Globus pallidus (tissue), 1 donor: Measurements from ENCODE around the gene XRN2.

ENCODE experiments used
- DNase-seq: peaks from one replicate; pipeline ENCODE4 v3.0.0-alpha.2; 2015; ENCODE audit warnings: low spot score

The XRN2 gene

GRCh38 chr20:21303061-21303871, at the start of gene XRN2:
XRN2 (plus strand) TSS chr20:21303331; CDS start chr20:21303399, 68 bp downstream.
- peak; percentile 92 for DNase-seq

GRCh38 chr20:21257192-21257591, 45.9 kb upstream of the XRN2 start:
- no peak for DNase-seq

- no peak for DNase-seq
Measured at GRCh38 chr20:21258411-21258810, 44.7 kb upstream of the XRN2 start.

- peak; percentile 86 for DNase-seq
Measured at GRCh38 chr20:21259346-21259745, 43.8 kb upstream of the XRN2 start.

- no peak for DNase-seq
Measured at GRCh38 chr20:21262812-21263211, 40.3 kb upstream of the XRN2 start.

GRCh38 chr20:21265261-21266190, 37.6 kb upstream of the XRN2 start:
- DNase-seq: no peak

- no peak for DNase-seq
Measured at GRCh38 chr20:21266191-21266536, 37.0 kb upstream of the XRN2 start.

GRCh38 chr20:21269772-21270171, 33.4 kb upstream of the XRN2 start:
- DNase-seq: no peak

- DNase-seq: peak; percentile 54
Measured at GRCh38 chr20:21270806-21271205, 32.3 kb upstream of the XRN2 start.

GRCh38 chr20:21272279-21272678, 30.9 kb upstream of the XRN2 start:
- DNase-seq: no peak

- DNase-seq: no peak
Measured at GRCh38 chr20:21272679-21273078, 30.5 kb upstream of the XRN2 start.

- no peak for DNase-seq
Measured at GRCh38 chr20:21273755-21274386, 29.3 kb upstream of the XRN2 start.

GRCh38 chr20:21278829-21279228, 24.3 kb upstream of the XRN2 start:
- DNase-seq: no peak

- no peak for DNase-seq
Measured at GRCh38 chr20:21279706-21280521, 23.2 kb upstream of the XRN2 start.

GRCh38 chr20:21280522-21281016, 22.6 kb upstream of the XRN2 start:
- DNase-seq: no peak

GRCh38 chr20:21286775-21287174, 16.4 kb upstream of the XRN2 start:
- no peak for DNase-seq

- DNase-seq: no peak
Measured at GRCh38 chr20:21288587-21289370, 14.4 kb upstream of the XRN2 start.

- no peak for DNase-seq
Measured at GRCh38 chr20:21289651-21290050, 13.5 kb upstream of the XRN2 start.

GRCh38 chr20:21291026-21291425, 12.1 kb upstream of the XRN2 start:
- DNase-seq: no peak

GRCh38 chr20:21294755-21295154, 8.4 kb upstream of the XRN2 start:
- no peak for DNase-seq
